HT1080 (cell line): ENCODE measurements around the gene LCN15. TPM values are rescaled to one million over a fixed set of nuclear protein-coding genes. Genes with fewer than 3 reads are reported as not detected.
A peak's percentile ranks its signal among the peaks of the same experiment; 100 is the strongest.
"Not testable (repeated sequence)": the region's sequence is repeated elsewhere in the genome, so short reads cannot be mapped to it uniquely, and the experiment has no call there.

Source experiments
- DNase-seq: peaks from one replicate; pipeline ENCODE4 v3.0.0-alpha.2; 2015; ENCODE audit warnings: low read depth
- total RNA-seq: library from RNA; depleted of rRNA; stranded (reverse); fragments of >200 nt; shearing (Covaris generic); gene quantifications from 2 replicates; pipeline ENCODE4 v1.2.3, GENCODE V29; 2014

Gene LCN15
- total RNA-seq, 1 experiment from 2014 or later, result not detected

DNA sequence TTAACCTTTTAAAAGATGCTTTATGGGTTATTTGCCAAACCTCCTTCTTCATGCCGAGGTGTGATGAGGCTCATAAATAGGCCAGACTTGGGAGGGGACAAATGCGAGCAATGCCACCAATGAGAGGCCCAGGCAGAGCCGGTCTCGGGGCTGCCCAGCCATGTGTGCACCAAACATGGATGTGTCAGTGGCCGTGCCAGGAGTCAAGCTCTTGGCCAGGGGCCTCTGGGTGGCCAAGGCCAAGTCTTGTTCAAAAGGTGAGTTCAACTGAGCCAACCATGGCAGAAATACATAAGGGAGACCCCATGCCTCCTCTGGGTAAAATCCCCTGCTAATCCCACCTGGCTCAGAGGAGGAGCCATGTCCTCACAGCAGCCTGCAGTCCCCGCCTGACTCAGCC is 10.9 kb upstream of the LCN15 start:
- no peak for DNase-seq

DNA sequence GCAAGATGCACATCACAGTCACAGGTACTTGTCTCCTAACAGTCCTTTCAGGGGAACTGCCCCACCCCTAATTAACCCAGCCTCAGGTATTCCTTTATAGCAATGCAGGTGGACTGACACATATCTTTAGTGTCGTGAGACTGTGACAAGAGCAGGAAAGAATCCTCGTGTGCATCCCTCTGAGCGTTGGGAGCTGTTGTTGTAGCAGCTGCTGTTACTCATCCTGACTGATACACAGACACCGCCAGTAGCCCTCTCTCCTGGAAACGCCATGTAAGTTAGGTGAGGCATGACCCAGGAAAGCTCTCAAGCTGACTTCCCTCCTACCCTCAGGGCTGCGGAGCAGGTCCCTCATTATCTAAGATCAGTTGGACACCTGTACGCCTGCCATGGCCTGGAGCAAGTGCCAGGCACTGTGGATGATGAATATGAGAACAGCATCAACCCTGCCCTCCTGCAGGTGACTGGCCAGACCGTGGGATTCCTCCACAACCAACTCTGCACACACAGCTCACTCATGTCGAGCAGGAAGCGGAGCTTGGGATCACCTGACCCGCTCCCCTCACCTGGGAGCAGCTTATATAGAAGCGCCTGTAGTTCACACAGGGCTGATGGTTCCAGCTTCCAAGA is 10.2 kb upstream of the LCN15 start:
- no peak for DNase-seq

DNA sequence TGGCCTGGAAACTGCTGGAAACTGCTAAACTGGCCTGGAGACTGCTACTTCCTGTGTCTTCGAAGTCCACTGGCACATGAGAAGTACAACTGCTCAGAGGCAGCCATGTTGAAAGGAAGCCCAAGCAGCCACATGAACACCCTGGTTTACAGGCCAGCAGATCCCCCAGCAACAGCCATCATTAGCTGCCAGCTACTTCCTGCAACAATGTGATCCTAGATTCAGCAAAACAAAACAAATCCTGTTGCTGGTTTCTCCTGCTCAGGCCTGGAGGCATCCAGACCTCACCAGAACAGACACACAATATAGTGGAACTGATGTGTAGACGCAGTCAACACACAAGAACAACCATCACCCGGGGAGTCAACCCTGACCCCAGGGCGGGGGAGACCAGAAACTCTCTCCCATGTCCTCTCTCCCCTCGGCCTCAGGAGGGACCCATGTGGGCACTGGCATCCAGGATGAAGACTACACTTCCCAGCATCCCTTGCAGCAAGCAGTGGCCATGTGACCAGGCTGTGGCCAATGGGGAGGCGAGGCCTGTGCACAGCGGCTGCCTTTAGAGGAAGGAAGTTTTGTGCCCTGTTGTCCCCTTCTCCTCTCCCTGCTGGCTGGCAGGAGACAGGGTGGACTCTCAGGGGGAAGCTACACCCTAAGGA is 9.2 kb upstream of the LCN15 start:
- peak; percentile 45 for DNase-seq

DNA sequence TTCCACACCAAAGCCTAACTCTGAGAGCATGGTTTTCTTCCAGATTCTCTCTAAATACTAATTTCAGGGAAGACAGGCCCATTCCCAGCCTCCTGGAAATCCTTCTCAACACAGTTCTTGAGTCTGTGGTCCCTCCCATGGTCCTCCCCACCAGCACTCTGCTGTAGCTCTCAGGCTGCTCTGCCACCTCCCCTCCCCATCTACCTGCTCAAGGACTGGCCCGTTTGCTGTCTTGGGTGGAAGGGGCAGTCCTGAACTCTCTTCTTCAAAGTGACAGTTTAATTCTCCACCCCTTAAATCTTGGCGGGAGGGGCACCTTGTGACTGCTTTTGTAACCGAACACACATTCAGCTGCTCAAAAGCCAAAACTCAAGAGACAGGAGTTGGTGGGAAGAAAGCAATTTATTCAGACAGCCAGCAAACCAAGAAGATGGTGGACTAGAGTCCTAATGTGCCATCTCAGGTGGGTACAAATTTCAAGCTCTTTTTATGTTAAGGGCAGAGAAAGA is 7.6 kb upstream of the LCN15 start:
- no peak for DNase-seq

DNA sequence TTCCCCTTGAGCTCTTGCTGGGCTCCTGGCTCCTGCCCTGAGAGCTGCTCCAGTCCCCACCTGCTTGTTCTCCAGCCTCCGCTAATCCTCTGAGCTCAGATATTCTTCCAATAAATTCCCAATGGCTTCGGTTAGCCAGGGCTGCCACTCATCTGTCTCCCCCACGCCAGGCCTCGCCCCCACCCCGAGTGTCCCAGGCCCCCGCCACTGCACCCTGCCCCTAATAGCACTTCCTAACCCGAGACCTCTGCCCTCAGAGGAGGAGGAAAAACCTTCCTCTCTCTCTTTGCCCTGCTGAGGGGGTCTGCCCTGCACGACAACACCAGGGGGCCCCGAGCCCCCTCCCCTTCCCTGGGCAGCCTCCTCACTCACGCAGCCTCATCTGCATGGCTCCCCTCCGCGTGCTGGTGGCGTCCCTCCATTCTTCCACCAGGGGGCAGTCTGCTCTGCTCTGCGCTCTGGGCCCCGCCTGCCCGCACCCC is 5.4 kb upstream of the LCN15 start:
- DNase-seq, result no peak

DNA sequence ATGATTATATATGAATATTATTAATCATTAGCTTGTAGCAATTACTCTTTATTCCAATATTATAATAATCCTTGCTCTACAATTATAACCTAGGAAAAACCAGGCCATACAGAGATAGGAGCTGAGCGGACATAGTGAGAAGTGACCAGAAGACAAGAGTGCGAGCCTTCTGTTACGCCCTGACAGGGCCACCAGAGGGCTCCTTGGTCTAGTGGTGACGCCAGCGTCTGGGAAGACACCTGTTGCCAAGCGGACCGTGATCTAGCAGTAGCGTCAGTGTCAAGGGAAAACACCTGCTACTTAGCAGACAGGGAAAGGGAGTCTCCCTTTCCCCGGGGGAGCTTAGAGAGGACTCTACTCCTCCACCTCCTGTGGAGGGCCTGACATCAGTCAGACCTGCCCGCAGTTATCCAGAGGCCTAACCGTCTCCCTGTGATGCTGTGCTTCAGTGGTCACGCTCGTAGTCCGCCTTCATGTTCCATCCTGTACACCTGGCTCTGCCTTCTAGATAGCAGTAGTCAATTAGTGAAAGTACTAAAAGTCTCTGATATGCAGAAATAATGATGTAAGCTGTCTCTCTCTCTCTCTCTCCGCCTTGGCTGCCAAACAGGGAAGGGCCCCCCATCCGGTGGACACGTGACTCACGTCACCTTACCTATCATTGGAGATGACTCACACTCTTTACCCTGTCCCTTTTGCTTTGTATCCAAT is 2.2 kb upstream of the LCN15 start:
- DNase-seq, result peak; percentile 46

DNA sequence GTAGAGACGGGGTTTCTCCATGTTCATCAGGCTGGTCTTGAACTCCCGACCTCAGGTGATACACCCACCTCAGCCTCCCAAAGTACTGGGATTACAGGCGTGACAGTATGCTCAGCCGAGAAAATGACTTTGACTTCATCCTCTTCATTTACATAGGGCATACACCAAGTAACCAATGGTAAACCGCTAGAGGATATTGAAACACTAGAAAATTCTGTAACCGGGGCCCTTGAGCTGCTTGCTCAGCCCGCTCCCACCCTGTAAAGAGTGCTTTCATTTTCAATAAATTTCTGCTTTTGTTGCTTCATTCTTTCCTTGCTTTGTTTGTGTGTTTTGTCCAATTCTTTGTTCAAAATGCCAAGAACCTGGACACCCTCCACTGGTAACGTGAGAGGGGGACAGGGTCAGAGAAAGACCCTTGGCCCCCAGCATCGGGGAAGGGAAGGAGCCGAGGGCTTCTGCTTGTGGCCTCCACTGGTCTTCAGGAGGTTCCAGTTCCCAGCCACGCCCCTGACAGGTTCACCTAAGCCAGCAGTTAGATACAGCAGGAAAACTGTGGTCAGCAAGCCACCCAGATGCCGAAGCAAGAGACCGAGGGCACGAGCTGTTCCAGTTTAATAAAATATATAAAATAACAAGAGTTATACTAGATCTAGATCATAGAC is 1.6 kb upstream of the LCN15 start:
- DNase-seq, result not testable (repeated sequence)

DNA sequence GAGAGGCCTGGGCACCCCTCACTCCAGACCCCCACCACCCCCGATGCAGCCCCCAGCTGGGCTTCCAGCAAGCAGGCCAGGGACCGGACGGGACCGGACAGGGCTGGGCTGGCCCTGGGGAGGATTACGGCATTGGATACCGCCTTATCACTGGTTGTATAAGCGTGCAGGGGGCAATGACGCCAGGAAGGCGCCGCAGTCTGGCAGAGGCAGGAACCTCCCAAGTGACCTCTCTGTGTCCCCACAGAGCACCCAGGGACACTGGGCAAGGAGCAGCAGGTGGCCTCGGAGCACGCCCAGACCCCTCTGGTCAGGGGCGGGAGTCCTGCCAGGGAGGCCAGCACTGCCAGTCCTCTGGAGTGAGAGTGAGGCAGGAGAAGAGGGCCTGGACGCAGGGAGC is 723 bp upstream of the LCN15 start:
- DNase-seq, result no peak

DNA sequence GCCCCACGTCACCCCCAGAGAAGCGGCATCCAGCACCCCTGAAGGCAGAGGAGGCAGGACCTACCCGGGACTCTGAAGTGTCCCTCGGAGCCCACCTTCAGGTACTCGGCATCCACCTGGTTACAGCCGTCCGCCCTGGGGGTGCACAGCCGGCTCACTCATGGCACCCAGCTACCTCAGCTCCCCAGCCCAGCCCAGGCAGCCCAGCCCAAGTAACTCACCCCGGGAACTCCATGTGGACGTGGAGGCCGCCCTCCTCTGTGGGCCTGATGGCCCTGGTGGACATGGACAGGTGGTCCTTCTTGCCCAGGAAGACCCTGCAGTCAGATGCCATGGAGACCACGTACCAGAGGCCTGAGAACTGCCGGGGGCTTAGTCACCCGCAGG is 676 bp downstream of the LCN15 start:
- DNase-seq, result no peak

DNA sequence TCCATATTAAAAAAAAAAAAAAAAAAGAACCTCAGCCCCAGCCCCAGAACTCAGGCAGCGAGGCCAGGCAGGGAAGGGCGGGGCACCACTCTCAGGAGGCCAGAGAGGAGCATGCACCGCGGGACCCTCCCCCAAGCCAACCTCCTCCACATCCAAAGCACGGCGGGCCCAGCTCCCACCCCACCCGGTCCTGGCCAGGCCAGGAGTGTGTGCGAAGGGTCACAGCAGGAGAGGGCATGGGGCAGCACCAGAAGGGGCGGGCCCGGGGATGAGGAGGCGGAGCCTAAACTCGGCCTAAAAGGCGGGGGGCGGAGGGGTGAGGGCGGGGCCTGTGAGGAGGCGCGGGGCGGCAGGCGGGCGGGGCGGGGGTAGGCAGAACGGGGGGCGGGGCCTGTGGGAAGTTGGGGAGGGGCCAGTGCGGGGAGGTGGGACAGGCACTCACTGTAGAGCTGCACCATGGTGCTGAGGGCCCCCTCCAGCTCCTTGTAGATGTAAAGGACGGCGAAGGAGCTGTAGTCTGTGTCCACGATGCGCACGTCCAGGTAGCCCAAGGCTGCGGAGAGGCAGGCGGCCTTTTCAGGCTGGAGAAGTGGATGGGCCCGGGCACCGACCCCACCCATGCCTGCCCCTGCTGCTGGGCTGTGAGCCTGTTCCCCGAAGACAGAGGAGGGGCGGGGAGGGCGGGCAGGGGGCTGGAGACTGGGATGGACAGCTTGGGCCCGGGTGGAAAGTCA is 1.2 kb downstream of the LCN15 start:
- no peak for DNase-seq

DNA sequence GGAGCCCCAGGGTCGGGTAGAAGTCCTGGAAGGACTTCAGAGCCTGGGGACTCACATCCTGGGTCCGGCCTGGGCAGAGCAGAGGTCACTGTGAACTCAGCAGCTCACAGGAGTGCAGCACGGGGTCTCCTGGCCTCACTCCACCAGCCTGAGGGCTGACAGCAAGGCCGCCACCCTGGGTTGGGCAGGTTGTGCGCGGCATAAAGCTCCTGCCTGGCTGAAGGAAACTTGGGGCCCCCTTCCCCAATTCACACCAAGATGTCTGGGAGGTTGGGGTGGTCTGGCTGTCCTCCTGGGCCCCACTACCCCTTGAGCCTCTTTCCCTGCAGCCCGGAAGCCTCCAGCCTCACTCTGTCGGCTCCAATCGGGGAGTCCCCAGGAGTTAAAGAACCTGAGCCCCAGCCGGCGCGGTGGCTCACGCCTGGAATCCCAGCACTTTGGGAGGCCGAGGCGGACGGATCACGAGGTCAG is 2.1 kb downstream of the LCN15 start:
- DNase-seq, result no peak

DNA sequence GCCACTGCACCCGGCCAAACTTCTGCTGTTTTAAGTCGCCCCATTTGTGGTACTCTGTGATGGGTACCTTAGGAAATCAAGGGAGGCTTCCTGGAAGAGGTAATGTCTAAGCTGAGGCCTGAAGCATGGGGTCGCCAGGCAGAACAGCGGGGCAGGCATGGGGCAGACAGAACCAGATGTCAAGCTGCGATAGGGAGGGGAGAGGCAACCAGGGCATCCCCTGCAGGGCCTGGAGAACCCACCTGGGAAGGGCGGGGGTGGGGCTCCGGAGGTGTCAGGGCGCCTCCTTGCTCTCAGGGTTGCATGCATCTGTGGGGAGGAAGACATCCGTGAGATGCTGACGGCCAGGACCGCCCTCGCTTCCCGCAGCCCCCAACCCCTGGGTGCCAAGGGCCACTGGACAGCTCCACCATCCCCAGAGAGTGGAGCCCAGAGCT is 2.8 kb downstream of the LCN15 start:
- no peak for DNase-seq

DNA sequence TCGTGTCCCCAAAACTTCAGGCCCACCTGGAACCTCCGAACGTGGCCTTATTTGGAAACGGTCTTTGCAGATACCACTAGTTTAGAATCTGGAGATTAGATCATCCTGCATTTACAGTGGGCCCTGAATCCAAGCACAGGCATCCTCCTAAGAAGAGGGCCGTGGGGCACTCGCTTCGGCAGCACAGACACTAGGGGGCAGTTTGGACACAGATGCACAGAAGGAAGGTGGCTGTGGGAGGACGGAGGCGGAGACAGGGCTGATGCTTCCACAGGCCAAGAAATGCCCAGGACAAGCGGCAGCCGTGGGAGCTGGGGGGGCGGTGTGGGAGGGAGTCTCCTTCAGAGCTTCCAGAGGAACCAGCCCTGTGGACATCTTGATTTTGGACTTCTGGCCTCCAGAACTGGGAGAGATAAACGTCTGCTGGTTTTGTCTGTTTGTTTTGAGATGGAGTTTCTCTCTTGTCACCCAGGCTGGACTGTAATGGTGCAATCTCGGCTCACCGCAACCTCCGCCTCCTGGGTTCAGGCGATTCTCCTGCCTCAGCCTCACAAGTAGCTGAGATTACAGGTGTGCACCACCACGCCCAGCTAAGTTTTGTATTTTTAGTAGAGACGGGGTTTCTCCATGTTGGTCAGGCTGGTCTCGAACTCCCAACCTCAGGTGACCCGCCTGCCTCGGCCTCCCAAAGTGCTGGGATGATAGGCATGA is 3.3 kb downstream of the LCN15 start:
- peak; percentile 61 for DNase-seq

DNA sequence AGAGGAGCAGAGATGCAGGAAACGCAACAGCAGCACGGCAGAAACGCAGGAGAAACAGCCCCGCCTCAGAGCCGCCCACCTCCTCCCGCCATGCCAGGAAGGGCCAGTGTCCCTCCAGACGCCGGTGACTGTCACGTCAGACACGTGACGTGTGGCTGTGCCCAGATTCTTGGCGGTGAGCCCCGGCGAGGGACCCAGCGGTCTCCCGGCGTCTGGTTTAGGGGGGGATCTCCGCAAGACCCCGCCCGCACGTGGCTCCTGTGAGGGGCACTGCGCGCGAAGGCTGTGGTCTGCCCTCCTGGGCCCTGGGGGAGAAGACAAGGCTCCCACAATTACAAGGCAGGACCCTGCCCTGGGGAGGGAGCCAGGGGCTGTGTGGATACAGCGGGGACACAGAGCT is 3.9 kb downstream of the LCN15 start:
- no peak for DNase-seq

DNA sequence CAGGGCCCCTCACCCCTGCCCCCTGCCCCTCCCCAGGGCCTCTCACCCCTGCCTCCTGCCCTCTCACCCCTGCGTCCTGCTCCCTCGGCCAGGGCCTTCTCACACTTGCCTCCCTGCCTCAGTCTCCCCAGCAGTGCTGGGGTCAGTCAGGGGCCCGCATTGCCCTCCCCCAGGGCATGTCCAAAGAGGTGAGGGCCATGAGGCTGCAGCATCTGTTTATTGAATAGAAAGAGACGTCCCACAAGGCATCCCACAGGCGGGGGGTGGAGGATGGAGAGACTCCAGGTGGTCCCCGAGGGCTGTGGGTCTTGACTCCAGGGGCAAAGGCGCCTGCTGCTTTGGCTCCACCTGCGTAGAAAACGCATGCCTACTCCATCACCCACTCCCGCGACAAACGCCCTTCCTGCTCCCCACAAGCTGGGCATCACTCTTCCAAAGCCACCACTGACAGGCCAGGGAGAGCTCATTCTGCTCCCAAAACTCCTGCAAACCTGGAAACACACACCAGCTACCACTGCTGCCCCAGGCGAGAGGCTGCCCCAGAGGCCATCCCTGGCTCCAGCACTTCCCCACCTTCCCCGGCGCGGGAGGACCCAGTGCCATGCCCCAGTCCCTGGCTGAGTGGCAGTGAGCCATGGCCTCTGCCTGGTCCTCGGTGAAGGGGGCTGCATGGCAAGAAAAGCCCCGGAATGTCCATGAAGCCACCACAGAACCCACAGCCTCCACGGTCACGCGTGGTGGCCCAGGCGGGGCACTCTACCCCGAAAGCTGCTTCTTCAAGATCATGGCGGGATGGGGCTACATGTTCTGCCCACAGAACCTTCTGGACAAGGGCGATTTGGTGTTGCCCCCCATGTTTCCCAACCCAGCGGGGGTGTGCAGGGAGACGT is 4.6 kb downstream of the LCN15 start:
- DNase-seq, result no peak

DNA sequence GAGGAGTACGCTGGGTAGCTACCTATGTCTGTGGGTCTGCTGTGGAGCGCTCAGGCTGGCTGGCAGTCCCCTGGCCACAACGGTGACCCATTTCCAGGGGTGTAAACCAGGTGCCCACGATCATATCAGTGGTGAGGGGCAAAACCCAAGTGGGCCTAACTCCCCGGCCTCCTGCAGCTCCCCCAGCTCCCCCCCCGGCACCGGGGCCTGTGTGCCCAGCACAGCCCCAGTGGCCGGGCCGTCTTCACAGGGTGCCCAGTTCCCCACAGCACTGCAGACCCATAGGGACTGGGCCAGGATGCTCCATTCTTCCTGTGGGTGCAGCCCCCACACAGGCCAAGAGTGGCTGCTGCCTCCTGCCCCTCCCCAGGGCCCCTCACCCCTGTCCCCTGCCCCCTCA is 5.3 kb downstream of the LCN15 start:
- no peak for DNase-seq

DNA sequence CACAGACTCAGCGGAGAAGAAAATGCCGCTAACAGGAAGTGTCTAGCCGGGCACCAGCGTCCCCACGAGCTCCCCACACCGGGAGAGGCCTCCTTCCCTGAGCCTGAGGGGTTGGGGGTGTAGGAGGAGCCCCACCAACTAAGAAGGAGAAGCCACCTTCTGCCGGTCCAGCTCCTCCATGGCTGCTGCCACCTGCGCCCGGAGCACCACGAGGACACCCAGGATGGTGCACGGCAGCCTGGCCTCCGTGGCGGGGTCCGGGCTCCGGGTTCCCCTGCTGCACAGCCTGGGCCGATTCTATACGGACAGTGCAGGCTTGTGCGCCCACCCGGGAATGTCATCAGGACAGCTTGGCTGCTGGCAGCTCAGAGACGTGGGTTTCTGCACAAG is 6.6 kb downstream of the LCN15 start:
- DNase-seq, result no peak

DNA sequence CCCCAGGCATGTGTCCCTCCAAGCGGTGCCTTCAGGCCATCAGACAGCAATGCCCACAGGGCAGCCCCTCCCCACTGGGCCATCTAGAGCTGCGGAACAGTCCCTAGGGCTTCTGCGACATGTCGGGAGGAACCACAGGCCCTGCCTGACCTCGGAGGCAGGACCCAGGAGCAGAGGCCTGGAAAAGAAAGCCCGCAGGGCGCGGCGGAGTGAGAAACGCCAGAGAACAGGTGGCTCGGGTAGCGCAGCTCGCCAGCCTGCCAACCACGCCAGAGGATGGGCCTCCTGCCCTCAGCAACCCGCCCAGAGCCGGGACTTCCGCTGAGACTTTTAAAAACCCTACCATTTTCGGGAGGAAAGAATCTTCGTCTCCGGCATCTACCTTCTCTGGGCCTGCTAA is 7.0 kb downstream of the LCN15 start:
- DNase-seq, result no peak

DNA sequence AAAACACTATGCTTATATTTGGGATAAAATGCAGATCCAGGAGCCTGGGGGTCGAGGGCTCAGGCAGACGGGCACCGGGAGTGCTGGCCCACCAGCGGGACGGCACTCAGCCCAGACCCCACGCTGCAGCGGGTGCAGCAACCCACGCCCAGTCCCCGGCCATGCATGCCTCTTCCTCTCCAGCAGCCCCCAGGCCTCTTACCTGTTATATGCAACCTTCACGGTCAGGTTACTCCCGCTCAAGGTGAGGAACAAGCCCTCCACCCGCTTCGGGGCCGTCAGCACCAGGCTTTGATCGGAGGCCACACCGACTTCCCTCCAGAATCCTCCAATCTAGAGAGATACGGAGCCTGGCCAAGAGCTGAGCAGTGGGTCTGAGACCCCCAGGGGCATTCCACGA is 7.5 kb downstream of the LCN15 start:
- no peak for DNase-seq

DNA sequence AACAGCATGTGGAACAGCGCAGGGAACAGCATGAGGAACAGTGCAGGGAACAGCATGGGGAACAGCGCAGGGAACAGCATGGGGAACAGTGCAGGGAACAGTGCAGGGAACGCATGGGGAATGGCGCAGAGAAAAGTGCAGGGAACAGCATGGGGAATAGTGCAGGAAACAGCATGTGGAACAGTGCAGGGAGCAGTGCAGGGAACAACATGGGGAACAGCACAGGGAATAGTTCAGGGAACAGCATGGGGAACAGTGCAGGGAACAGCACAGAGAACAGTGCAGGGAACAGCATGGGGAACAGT is 8.2 kb downstream of the LCN15 start:
- DNase-seq, result no peak
